ENCODE results near the gene SIX3.

- TF ChIP-seq CTCF (IDR thresholded peaks at IDR 0.05; ENCODE audit: insufficient read depth, low read length) (no peak), POLR2AphosphoS5 (IDR thresholded peaks at IDR 0.05; ENCODE audit: low read depth) (no peak), GABPA (IDR thresholded peaks at IDR 0.05; ENCODE audit: low read depth) (no peak), SPI1 (IDR thresholded peaks at IDR 0.05; ENCODE audit: borderline replicate concordance, low read depth) (no peak)
- TF ChIP-seq, protein P1, sequence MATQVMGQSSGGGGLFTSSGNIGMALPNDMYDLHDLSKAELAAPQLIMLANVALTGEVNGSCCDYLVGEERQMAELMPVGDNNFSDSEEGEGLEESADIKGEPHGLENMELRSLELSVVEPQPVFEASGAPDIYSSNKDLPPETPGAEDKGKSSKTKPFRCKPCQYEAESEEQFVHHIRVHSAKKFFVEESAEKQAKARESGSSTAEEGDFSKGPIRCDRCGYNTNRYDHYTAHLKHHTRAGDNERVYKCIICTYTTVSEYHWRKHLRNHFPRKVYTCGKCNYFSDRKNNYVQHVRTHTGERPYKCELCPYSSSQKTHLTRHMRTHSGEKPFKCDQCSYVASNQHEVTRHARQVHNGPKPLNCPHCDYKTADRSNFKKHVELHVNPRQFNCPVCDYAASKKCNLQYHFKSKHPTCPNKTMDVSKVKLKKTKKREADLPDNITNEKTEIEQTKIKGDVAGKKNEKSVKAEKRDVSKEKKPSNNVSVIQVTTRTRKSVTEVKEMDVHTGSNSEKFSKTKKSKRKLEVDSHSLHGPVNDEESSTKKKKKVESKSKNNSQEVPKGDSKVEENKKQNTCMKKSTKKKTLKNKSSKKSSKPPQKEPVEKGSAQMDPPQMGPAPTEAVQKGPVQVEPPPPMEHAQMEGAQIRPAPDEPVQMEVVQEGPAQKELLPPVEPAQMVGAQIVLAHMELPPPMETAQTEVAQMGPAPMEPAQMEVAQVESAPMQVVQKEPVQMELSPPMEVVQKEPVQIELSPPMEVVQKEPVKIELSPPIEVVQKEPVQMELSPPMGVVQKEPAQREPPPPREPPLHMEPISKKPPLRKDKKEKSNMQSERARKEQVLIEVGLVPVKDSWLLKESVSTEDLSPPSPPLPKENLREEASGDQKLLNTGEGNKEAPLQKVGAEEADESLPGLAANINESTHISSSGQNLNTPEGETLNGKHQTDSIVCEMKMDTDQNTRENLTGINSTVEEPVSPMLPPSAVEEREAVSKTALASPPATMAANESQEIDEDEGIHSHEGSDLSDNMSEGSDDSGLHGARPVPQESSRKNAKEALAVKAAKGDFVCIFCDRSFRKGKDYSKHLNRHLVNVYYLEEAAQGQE (IDR thresholded peaks at IDR 0.05; ENCODE audit: insufficient replicate concordance, low read depth): no peak
Observed at GRCh38 chr2:44920751-44921150, 20.8 kb upstream of the SIX3 start.

All from HL-60 (cell line).